H1 (cell line): ENCODE results near the gene MAGEA9B.
"Not testable (repeated sequence)": the region's sequence is repeated elsewhere in the genome, so short reads cannot be mapped to it uniquely, and the experiment has no call there.

ENCODE experiments used
- BACH1 ChIP-seq: IDR thresholded peaks from 2 replicates; pipeline ENCODE4 v1.6.1; 2012; ENCODE audit warnings: low read length, improper control_type of control experiment
- CBX8 ChIP-seq: fragments of 300-800, 300-1000 bp; sonication (generic); IDR thresholded peaks from 2 replicates; pipeline ENCODE4 v1.7.1; 2016; ENCODE audit warnings: low read depth, low read length, borderline replicate concordance
- EP300 ChIP-seq, 2 experiments: IDR thresholded peaks; 1 replicate in 1 of 2; 2 replicates in 1 of 2; pipeline ENCODE4 v1.6.1; 2011 to 2012; ENCODE audit warnings: low read depth in 2 of 2, low read length in 2 of 2, mild to moderate bottlenecking in 2 of 2, borderline replicate concordance in 1 of 2, inconsistent platforms in 1 of 2, moderate library complexity in 1 of 2
- EZH2 ChIP-seq: fragments of 200-600 bp; sonication (generic); IDR thresholded peaks from 2 replicates; pipeline ENCODE4 v1.7.1; 2012; ENCODE audit warnings: low read depth, mild to moderate bottlenecking, moderate library complexity, low read length, inconsistent platforms; ENCODE audit not compliant: severe bottlenecking
- JUND ChIP-seq: IDR thresholded peaks from 2 replicates; pipeline ENCODE4 v1.6.1; 2011; ENCODE audit warnings: mild to moderate bottlenecking, improper control_type of control experiment, low read length
- POLR2A ChIP-seq, 2 experiments: IDR thresholded peaks; 1 replicate in 1 of 2; 2 replicates in 1 of 2; pipeline ENCODE4 v1.6.1; 2011; ENCODE audit warnings: low read depth in 2 of 2, low read length in 2 of 2, mild to moderate bottlenecking in 2 of 2; ENCODE audit errors: control extremely low read depth in 1 of 2
- POLR2AphosphoS5 ChIP-seq: IDR thresholded peaks from 2 replicates; pipeline ENCODE4 v1.6.1; 2011; ENCODE audit warnings: low read depth, low read length
- RAD21 ChIP-seq, 2 experiments: IDR thresholded peaks in 1 of 2; conservative IDR thresholded peaks in 1 of 2; 2 replicates each; pipeline ENCODE4 v1.6.1; 2011; ENCODE audit warnings: low read depth in 2 of 2, low read length in 2 of 2, improper control_type of control experiment in 1 of 2, inconsistent platforms in 1 of 2, mild to moderate bottlenecking in 1 of 2, moderate library complexity in 1 of 2
- TF ChIP-seq, protein P1 (sequence below), 3 experiments: IDR thresholded peaks; 1 replicate in 2 of 3; 2 replicates in 1 of 3; pipeline versions ENCODE4 v1.5.1 to v1.6.1; 2011; ENCODE audit warnings: low read length in 3 of 3, mild to moderate bottlenecking in 3 of 3, inconsistent platforms in 2 of 3, low read depth in 1 of 3, moderate library complexity in 1 of 3; ENCODE audit not compliant: insufficient read depth in 1 of 3; ENCODE audit errors: control extremely low read depth in 1 of 3

GRCh38 chrX:149605248-149605885, 18.1 kb upstream of the MAGEA9B start:
- not testable (repeated sequence) for TF ChIP-seq EP300 (IDR thresholded peaks at IDR 0.05; ENCODE audit: borderline replicate concordance in 1 of 2, low read depth in 2 of 2, low read length in 2 of 2); POLR2AphosphoS5; RAD21 (IDR thresholded peaks at IDR 0.05 in 1 of 2, conservative IDR thresholded peaks at IDR 0.05 in 1 of 2; ENCODE audit: low read depth in 2 of 2, low read length in 2 of 2); BACH1; EZH2; JUND; POLR2A (IDR thresholded peaks at IDR 0.05; ENCODE audit: control extremely low read depth in 1 of 2, low read depth in 2 of 2, low read length in 2 of 2); CBX8
- TF ChIP-seq, protein P1, sequence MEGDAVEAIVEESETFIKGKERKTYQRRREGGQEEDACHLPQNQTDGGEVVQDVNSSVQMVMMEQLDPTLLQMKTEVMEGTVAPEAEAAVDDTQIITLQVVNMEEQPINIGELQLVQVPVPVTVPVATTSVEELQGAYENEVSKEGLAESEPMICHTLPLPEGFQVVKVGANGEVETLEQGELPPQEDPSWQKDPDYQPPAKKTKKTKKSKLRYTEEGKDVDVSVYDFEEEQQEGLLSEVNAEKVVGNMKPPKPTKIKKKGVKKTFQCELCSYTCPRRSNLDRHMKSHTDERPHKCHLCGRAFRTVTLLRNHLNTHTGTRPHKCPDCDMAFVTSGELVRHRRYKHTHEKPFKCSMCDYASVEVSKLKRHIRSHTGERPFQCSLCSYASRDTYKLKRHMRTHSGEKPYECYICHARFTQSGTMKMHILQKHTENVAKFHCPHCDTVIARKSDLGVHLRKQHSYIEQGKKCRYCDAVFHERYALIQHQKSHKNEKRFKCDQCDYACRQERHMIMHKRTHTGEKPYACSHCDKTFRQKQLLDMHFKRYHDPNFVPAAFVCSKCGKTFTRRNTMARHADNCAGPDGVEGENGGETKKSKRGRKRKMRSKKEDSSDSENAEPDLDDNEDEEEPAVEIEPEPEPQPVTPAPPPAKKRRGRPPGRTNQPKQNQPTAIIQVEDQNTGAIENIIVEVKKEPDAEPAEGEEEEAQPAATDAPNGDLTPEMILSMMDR (IDR thresholded peaks at IDR 0.05; ENCODE audit: control extremely low read depth in 1 of 3, insufficient read depth in 1 of 3, low read depth in 1 of 3, low read length in 3 of 3), result not testable (repeated sequence)
